Heart left ventricle (tissue), 16 donors: Measurements from ENCODE around the gene TICAM2. TPM values are rescaled to one million over a fixed set of nuclear protein-coding genes. Genes with fewer than 3 reads are reported as not detected.

ENCODE experiments used
- ATAC-seq, 4 donors: fragments of 200-7000 bp; cut with Tn5 transposase; one replicate each; pipeline ENCODE4 v1.9.1; 2020 to 2022; ENCODE audit warnings: moderate library complexity in 4 of 4, mild to moderate bottlenecking in 3 of 4, moderate number of reproducible peaks in 1 of 4
- DNase-seq, 5 donors: peaks; one replicate each; pipeline ENCODE4 v3.0.0-alpha.2; 2020
- H3K27ac ChIP-seq, 12 donors: fragments of 200-600 bp; sonication (generic) in 4 of 12; one replicate each; pipeline versions ENCODE4 v1.5.0 to v1.8.0; 2016 to 2022; ENCODE audit warnings: mild to moderate bottlenecking in 2 of 12
- H3K27me3 ChIP-seq, 9 donors: fragments of 200-600 bp; sonication (generic) in 2 of 9; one replicate each; pipeline versions ENCODE4 v1.5.1 to v1.8.0; 2016 to 2022; ENCODE audit warnings: mild to moderate bottlenecking in 3 of 9
- H3K36me3 ChIP-seq, 9 donors: fragments of 200-600 bp; sonication (generic) in 2 of 9; one replicate each; pipeline versions ENCODE4 v1.5.0 to v1.8.0; 2018 to 2022; ENCODE audit warnings: mild to moderate bottlenecking in 2 of 9
- H3K4me1 ChIP-seq, 12 donors: fragments of 200-600 bp; sonication (generic) in 4 of 12; one replicate each; pipeline versions ENCODE4 v1.5.0 to v1.8.0; 2016 to 2022; ENCODE audit warnings: mild to moderate bottlenecking in 3 of 12
- H3K4me3 ChIP-seq, 12 donors: fragments of 200-600 bp; sonication (generic) in 4 of 12; one replicate each; pipeline versions ENCODE4 v1.5.0 to v1.8.0; 2017 to 2022; ENCODE audit warnings: mild to moderate bottlenecking in 9 of 12, moderate library complexity in 4 of 12
- H3K9me3 ChIP-seq, 12 donors: fragments of 200-600 bp; sonication (generic) in 4 of 12; one replicate each; pipeline versions ENCODE4 v1.5.0 to v1.8.0; 2016 to 2022; ENCODE audit warnings: mild to moderate bottlenecking in 1 of 12
- POLR2A ChIP-seq, 2 donors: fragments of 450-650 bp; IDR thresholded peaks; one replicate each; pipeline ENCODE4 v1.6.1; 2017; ENCODE audit warnings: antibody characterized with exemption in 2 of 2, mild to moderate bottlenecking in 2 of 2, moderate library complexity in 2 of 2
- WGBS, 4 donors: extraction: QIAGEN DNeasy Blood & Tissue Kit in 2 of 4; methylation state at CpG; one replicate each; pipeline versions ENCODE4 v1.1.5 to v1.1.7; 2013 to 2018; 5-methylcytosine and 5-hydroxymethylcytosine counted together
- intact Hi-C, 10 donors: fragments of 100-400 bp; cut with DNase I; formaldehyde crosslinking; loops; one replicate each; pipeline versions ENCODE4 v1.11.1 to v1.14.2; 2022
- polyA plus RNA-seq, 2 donors: library from polyadenylated mRNA; stranded (reverse); fragments of 200-250 nt; gene quantifications; one replicate each; pipeline ENCODE4 v1.2.3, GENCODE V29; 2013
- total RNA-seq, 9 donors: library from RNA; depleted of rRNA in 2 of 9; stranded (reverse); fragments of >200 nt in 2 of 9; fragmentation: NEBNext Ultra II Directional in 3 of 9; extraction: Animal tissue kit (Norgen Biotek cat#: 25700) in 3 of 9; gene quantifications; one replicate each; pipeline versions ENCODE4 v1.1.0 to v1.2.4, GENCODE V29; 2016 to 2023
- TF ChIP-seq, protein P1 (sequence below), 12 donors: fragments of 200-600 bp; sonication (generic) in 4 of 12; IDR thresholded peaks; one replicate each; pipeline versions ENCODE4 v1.5.0 to v1.8.0; 2018 to 2022; ENCODE audit warnings: antibody characterized with exemption in 12 of 12, mild to moderate bottlenecking in 5 of 12
- donor health status: ischemic (EF 13 %, LVEDD 7.1; RV severe dilation, severe dysfunction).
- donor health status: healthy with polysubstance abuse.
- donor health status: DM: no; HTN: yes; CAD: no.
- donor health status: DM: no; HTN: no; CAD: no.
- donor health status: ischemic (EF 25% LVEDD 6.9; RV normal size, moderate dysfunction).
- donor health status: ischemic (EF 25% LVEDD 5.7; RV mildly dilated, moderate dysfunction).
- donor health status: healthy.
- donor health status: DM: yes; HTN: yes; CAD: no.
- donor health status: ischemic (EF 35%, LVEDD 5.7; RV mildly dilated, moderate dysfunction).
- donor health status: nonischemic (EF 11% LVEDD 7.7; RV severe dilation, severe dysfunction).
- donor health status: DM: yes; HTN: yes; CAD: no.
- donor health status: PGD.
- donor health status: ischemic (EF 29% LVEDD 5.4; RV normal size, mild dysfunction).
- donor health status: nonischemic (EF 23%, LVEDD 6.1; RV moderate dilation, normal function).

Gene TICAM2
- total and polyA plus RNA-seq, 11 donors = 0.75 to 4.1 (median 1.9) TPM

DNA sequence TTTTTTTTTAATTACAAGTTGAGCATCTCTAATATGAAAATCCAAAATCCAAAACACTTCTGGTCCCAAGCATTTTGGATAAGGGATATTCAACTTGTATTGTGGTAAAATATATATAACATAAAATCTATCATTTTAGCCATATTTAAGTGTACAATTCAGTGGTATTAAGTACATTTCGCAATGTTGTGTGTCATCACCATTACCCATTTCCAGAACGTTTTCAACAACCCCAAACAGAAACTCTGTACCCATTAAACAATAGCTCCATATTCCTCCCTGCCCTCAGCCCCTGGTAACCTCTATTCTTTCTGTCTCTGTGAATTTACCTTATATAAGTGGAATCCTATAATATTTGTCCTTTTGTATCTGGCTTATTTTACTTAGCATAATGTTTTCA, 24.9 kb downstream of the TICAM2 start:
- WGBS, 4 donors = 86 to 94% (median 90%) methylated on average over 2 of the region's 2 CpGs
- TF ChIP-seq POLR2A (IDR thresholded peaks at IDR 0.05) = no peak
- TF ChIP-seq, protein P1, sequence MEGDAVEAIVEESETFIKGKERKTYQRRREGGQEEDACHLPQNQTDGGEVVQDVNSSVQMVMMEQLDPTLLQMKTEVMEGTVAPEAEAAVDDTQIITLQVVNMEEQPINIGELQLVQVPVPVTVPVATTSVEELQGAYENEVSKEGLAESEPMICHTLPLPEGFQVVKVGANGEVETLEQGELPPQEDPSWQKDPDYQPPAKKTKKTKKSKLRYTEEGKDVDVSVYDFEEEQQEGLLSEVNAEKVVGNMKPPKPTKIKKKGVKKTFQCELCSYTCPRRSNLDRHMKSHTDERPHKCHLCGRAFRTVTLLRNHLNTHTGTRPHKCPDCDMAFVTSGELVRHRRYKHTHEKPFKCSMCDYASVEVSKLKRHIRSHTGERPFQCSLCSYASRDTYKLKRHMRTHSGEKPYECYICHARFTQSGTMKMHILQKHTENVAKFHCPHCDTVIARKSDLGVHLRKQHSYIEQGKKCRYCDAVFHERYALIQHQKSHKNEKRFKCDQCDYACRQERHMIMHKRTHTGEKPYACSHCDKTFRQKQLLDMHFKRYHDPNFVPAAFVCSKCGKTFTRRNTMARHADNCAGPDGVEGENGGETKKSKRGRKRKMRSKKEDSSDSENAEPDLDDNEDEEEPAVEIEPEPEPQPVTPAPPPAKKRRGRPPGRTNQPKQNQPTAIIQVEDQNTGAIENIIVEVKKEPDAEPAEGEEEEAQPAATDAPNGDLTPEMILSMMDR (IDR thresholded peaks at IDR 0.05) = no peak
- no peaks in the 10 kb centered on the region for H3K27me3 ChIP-seq

GRCh38 chr5:115575167-115576070, 26.9 kb downstream of the TICAM2 start:
- Histone ChIP-seq H3K9me3 (peaks cover 0 to 4% (median 0%) of the 10 kb centered on the region in 12 donors), H3K27me3 (no peaks in the 10 kb centered on the region), H3K4me1 (peaks cover 0 to 22% (median 0%) of the 10 kb centered on the region in 12 donors), H3K4me3 (no peak overlapping the region), H3K36me3 (peaks cover 0 to 8% (median 4%) of the 10 kb centered on the region in 9 donors), H3K27ac (no peak overlapping the region)
- no peak for DNase-seq
- TF ChIP-seq, protein P1 (IDR thresholded peaks at IDR 0.05) = no peak
- TF ChIP-seq POLR2A (IDR thresholded peaks at IDR 0.05) = no peak
- 84 to 90% (median 86%) methylated on average over 5 of the region's 5 CpGs for WGBS, 4 donors
- intact Hi-C loops = loop anchor here in 7 of 10 donors (2.0 to 5.0 kb wide), 5 partner anchors 198 to 268 kb away; no protein-coding TSS in a partner anchor
- no peak for ATAC-seq

More for the DNA sequence above, 24.9 kb downstream of the TICAM2 start:
- Histone ChIP-seq H3K9me3 (peaks cover 0 to 4% (median 0%) of the 10 kb centered on the region in 12 donors), H3K36me3 (peaks cover 0 to 13% (median 9%) of the 10 kb centered on the region in 9 donors), H3K4me3 (no peak overlapping the region), H3K4me1 (peaks cover 0 to 12% (median 0%) of the 10 kb centered on the region in 12 donors), H3K27ac (no peak overlapping the region)
- intact Hi-C loops = loop anchor here in 3 of 10 donors (2.0 to 5.0 kb wide), 3 partner anchors 200 to 270 kb away; no protein-coding TSS in a partner anchor
- ATAC-seq = no peak
- DNase-seq = no peak

DNA sequence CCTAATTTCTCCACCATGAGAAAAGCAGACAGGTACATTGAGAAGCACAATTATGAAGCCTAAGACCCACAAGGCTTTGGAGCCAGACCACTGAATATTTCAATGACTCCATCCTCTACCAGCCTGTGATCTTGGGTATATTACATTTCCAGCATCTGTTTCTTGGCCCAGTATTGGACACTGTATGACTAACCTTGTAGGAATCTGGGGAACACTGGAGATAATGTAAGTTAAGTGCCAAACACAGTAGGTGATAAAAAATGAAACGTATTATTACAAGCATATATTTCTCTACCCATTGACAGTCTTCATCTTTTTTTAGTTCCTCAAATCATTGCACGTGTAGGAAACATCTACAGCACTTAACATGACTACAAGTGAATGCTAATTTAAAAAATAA, 29.1 kb downstream of the TICAM2 start:
- whole genome bisulfite sequencing, 4 donors = 44 to 63% (median 52%) methylated on average over 2 of the region's 2 CpGs
- ATAC-seq = peak in 1 of 4 donors; percentile 39
- TF ChIP-seq, protein P1 (IDR thresholded peaks at IDR 0.05) = no peak
- TF ChIP-seq POLR2A (IDR thresholded peaks at IDR 0.05) = no peak
- no peak for DNase-seq
- Histone ChIP-seq H3K36me3 (no peaks in the 10 kb centered on the region), H3K9me3 (peaks cover 0 to 4% (median 0%) of the 10 kb centered on the region in 12 donors), H3K27ac (no peak overlapping the region), H3K27me3 (no peaks in the 10 kb centered on the region), H3K4me3 (no peak overlapping the region), H3K4me1 (peaks cover 0 to 22% (median 0%) of the 10 kb centered on the region in 12 donors)
- intact Hi-C loops = loop anchor here in 3 of 10 donors (1.0 to 5.0 kb wide), 2 partner anchors 196 kb away; no protein-coding TSS in a partner anchor

DNA sequence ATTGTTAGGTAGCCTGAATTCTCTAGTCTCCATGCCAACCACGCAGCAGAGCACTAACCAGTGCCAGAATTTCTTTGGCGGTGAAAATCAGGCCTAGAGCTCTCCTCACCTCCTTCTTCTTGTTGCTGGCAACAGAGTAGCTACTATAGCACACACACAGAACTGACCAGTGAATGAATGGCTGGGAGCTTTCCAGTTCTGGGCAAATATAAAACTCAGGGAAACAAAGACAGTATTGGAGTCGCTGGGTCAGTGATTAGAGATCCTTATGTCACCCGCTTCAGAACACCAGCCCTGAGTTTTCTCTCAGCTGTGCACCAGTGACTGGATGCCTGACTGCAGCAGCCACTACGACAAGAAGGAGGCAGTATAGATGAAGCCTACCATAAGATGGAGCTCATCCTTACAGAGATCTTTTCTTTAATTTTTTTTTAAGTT, 30.8 kb downstream of the TICAM2 start:
- Histone ChIP-seq H3K9me3 (no peaks in the 10 kb centered on the region), H3K27me3 (no peaks in the 10 kb centered on the region), H3K36me3 (no peaks in the 10 kb centered on the region), H3K27ac (peak overlapping the region in 2 of 12 donors; percentile 15), H3K4me3 (no peak overlapping the region), H3K4me1 (peaks cover 0 to 22% (median 0%) of the 10 kb centered on the region in 12 donors)
- ATAC-seq (peak; percentile 82 to 85 (median 83)), DNase-seq (peak in 1 of 5 donors; percentile 37)
- TF ChIP-seq, protein P1 (IDR thresholded peaks at IDR 0.05) = peak in 2 of 12 donors; percentile 13 to 21
- no peak for TF ChIP-seq POLR2A (IDR thresholded peaks at IDR 0.05)
- WGBS, 4 donors = 54 to 67% (median 56%) methylated on average over 5 of the region's 5 CpGs
- intact Hi-C loops = loop anchor here in 2 of 10 donors (5.0 kb wide), 1 partner anchor 194 kb away; no protein-coding TSS in a partner anchor
